Upper lobe of left lung (tissue), 6 donors: ENCODE measurements around the gene KLHL28. TPM values are rescaled to one million over a fixed set of nuclear protein-coding genes. Genes with fewer than 3 reads are reported as not detected.
"Not testable (repeated sequence)": the region's sequence is repeated elsewhere in the genome, so short reads cannot be mapped to it uniquely, and the experiment has no call there.

Experiments
- ATAC-seq, 2 donors: fragments of 200-7000 bp; cut with Tn5 transposase; one replicate each; pipeline ENCODE4 v1.9.1; 2022; ENCODE audit warnings: mild to moderate bottlenecking in 2 of 2, moderate library complexity in 2 of 2; ENCODE audit not compliant: low FRiP score in 2 of 2
- DNase-seq, 2 donors: peaks; one replicate each; pipeline ENCODE4 v3.0.0-alpha.2; 2019 to 2020
- H3K27ac ChIP-seq, 4 donors: fragments of 200-600 bp; sonication (generic); one replicate each; pipeline ENCODE4 v1.5.1; 2016 to 2019
- H3K27me3 ChIP-seq, 4 donors: fragments of 200-600 bp; sonication (generic); one replicate each; pipeline ENCODE4 v1.5.1; 2017 to 2019
- H3K36me3 ChIP-seq, 4 donors: fragments of 200-600 bp; sonication (generic); one replicate each; pipeline ENCODE4 v1.5.1; 2016 to 2019
- H3K4me1 ChIP-seq, 4 donors: fragments of 200-600 bp; sonication (generic); one replicate each; pipeline ENCODE4 v1.5.1; 2018 to 2019
- H3K4me3 ChIP-seq, 4 donors: fragments of 200-600 bp; sonication (generic); one replicate each; pipeline ENCODE4 v1.5.1; 2017 to 2019; ENCODE audit warnings: mild to moderate bottlenecking in 2 of 4, moderate library complexity in 1 of 4
- H3K9me3 ChIP-seq, 4 donors: fragments of 200-600 bp; sonication (generic); one replicate each; pipeline ENCODE4 v1.5.1; 2018 to 2019
- CTCF ChIP-seq, 6 experiments: fragments of 450-650 bp in 4 of 6; fragments of 200-600 bp in 2 of 6; sonication (generic) in 2 of 6; IDR thresholded peaks; one replicate each; pipeline ENCODE4 v1.5.1; 2016 to 2019; ENCODE audit warnings: antibody characterized with exemption in 6 of 6
- EP300 ChIP-seq, 4 donors: sonication (generic); formaldehyde crosslinking; IDR thresholded peaks; one replicate each; pipeline ENCODE4 v1.5.1; 2017; ENCODE audit warnings: antibody characterized with exemption in 4 of 4, control low read depth in 2 of 4
- POLR2A ChIP-seq, 4 donors: fragments of 450-650 bp; IDR thresholded peaks; one replicate each; pipeline ENCODE4 v1.5.1; 2016 to 2017; ENCODE audit warnings: antibody characterized with exemption in 4 of 4, mild to moderate bottlenecking in 2 of 4
- POLR2AphosphoS5 ChIP-seq, 2 donors: sonication (generic); formaldehyde crosslinking; IDR thresholded peaks; one replicate each; pipeline ENCODE4 v1.5.1; 2017; ENCODE audit warnings: antibody characterized with exemption in 2 of 2
- WGBS, 2 donors: methylation state at CpG; one replicate each; pipeline ENCODE4 v1.1.5; 2017 to 2018; 5-methylcytosine and 5-hydroxymethylcytosine counted together
- total RNA-seq, 6 donors: library from RNA; depleted of rRNA in 4 of 6; stranded (reverse); fragments of >200 nt in 4 of 6; gene quantifications; one replicate each; pipeline versions ENCODE4 v1.1.0 to v1.2.1, GENCODE V29; 2016 to 2021
- donor health status: DM: no; HTN: no; CAD: no; lungs with moderate emphysema.
- donor health status: DM: no; HTN: yes; CAD: no; lungs with severe emphysema.

The KLHL28 gene
- total RNA-seq, 6 donors from 2014 or later = 3.7 to 20.0 (median 12.4) TPM

DNA sequence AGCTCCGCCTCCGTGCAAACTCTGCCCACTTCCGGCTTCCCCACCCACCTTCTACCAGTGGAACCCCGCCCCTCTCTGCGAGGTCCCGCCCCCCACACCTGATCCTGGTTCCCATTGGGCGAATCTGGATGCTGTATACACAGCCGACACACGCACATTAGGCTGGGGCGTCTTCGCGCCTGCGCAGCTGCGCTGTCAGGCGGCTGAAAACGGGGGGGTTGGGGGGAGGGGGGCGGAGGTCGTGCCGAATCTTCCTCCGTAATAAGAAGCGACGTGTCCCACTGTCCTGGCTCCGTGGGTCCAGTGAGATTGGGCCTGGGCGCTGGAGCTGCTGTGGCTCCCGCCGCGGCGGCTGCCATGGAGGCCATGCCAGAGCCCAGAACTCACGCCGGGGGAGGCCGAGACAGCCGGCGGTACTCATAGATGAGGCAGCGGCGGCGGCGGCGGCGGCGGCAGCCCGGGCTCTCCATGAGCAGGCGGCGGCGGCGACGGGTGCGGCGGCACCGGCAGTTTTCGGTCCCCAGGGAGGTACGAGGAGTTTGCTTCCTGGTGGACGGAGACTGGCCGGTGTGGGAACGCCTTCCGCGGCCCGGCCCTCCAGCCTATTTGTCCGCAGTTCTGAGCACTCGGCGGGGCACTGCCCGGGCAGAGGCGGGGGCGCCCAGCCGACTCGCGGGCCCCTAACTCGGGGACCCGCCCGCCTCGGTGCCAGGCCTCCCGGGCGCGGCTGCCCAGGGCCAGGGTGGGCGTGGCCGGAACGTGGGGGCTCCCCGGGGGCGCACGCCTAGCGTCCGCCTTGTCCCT is 64.5 kb downstream of the KLHL28 start:
- Histone ChIP-seq H3K27me3 (no peaks in the 10 kb centered on the region), H3K4me1 (peaks cover 2 to 20% (median 12%) of the 10 kb centered on the region in 4 donors), H3K4me3 (peak overlapping the region; percentile 70 to 91 (median 84)), H3K36me3 (peaks cover 0 to 6% (median 0%) of the 10 kb centered on the region in 4 donors), H3K27ac (peak overlapping the region; percentile 97 to 100 (median 98)), H3K9me3 (no peaks in the 10 kb centered on the region)
- DNase-seq = peak; percentile 97 to 99
- TF ChIP-seq POLR2A (IDR thresholded peaks at IDR 0.05) (peak in 3 of 4 donors; percentile 51 to 88 (median 76)), EP300 (IDR thresholded peaks at IDR 0.05) (no peak), POLR2AphosphoS5 (IDR thresholded peaks at IDR 0.05) (peak; percentile 45 to 69)
- peak; percentile 98 to 100 for ATAC-seq
- 1 to 2% methylated on average over 7 to 36 of the region's 81 CpGs for WGBS, 2 donors

- Histone ChIP-seq H3K9me3 (no peaks in the 10 kb centered on the region), H3K27ac (peak overlapping the region; percentile 40 to 100 (median 98)), H3K36me3 (peaks cover 0 to 5% (median 0%) of the 10 kb centered on the region in 4 donors), H3K4me3 (peak overlapping the region in 3 of 4 donors; percentile 70 to 91 (median 88)), H3K4me1 (peaks cover 2 to 20% (median 12%) of the 10 kb centered on the region in 4 donors), H3K27me3 (no peaks in the 10 kb centered on the region)
- no peak for TF ChIP-seq EP300 (IDR thresholded peaks at IDR 0.05)
- no peak for TF ChIP-seq CTCF (IDR thresholded peaks at IDR 0.05)
- TF ChIP-seq POLR2AphosphoS5 (IDR thresholded peaks at IDR 0.05) = no peak
- no peak for TF ChIP-seq POLR2A (IDR thresholded peaks at IDR 0.05)
- no peak for DNase-seq
- WGBS, 2 donors = 88 to 89% methylated on average over 10 of the region's 10 CpGs
- ATAC-seq = no peak
These were observed 65.3 kb downstream of the KLHL28 start for GRCh38 chr14:44896275-44897040.

GRCh38 chr14:44895716-44896115 is 66.0 kb downstream of the KLHL28 start:
- TF ChIP-seq POLR2A (IDR thresholded peaks at IDR 0.05) (no peak), CTCF (IDR thresholded peaks at IDR 0.05) (no peak), EP300 (IDR thresholded peaks at IDR 0.05) (no peak), POLR2AphosphoS5 (IDR thresholded peaks at IDR 0.05) (no peak)
- WGBS, 2 donors = 89 to 91% methylated on average over 2 of the region's 2 CpGs
- H3K9me3 ChIP-seq = no peaks in the 10 kb centered on the region
- H3K36me3 ChIP-seq = no peaks in the 10 kb centered on the region
- H3K27ac ChIP-seq = no peak overlapping the region
- H3K4me3 ChIP-seq = no peak overlapping the region
- no peaks in the 10 kb centered on the region for H3K27me3 ChIP-seq
- ATAC-seq (no peak), DNase-seq (no peak)
- peaks cover 2 to 20% (median 12%) of the 10 kb centered on the region in 4 donors for H3K4me1 ChIP-seq

DNA sequence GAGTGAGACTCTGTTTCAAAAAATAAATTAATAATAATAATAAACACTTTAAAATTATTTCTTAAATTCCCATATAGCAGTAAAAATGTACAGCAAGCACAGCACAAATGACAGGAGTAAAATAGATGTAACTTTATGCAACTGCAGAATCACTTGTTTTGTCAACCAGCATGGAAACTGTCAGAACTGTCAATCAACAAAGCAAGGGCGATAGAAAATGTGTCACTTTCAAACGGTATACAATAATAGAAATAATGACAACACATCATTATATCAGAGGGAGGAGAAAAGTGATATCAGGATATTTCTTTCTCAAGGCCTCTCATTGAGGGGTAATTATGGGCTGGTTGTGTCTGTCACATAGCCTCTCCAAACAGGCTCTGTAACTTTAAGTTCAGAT is 68.2 kb downstream of the KLHL28 start:
- Histone ChIP-seq H3K4me3 (no peak overlapping the region), H3K27ac (no peak overlapping the region), H3K9me3 (no peaks in the 10 kb centered on the region), H3K36me3 (no peaks in the 10 kb centered on the region), H3K4me1 (peaks cover 4 to 11% (median 7%) of the 10 kb centered on the region in 4 donors), H3K27me3 (no peaks in the 10 kb centered on the region)
- WGBS, 2 donors = 81 to 89% methylated on average over 2 of the region's 2 CpGs
- no peak for ATAC-seq
- TF ChIP-seq POLR2A (IDR thresholded peaks at IDR 0.05) = no peak
- TF ChIP-seq CTCF (IDR thresholded peaks at IDR 0.05) = no peak
- no peak for TF ChIP-seq POLR2AphosphoS5 (IDR thresholded peaks at IDR 0.05)
- no peak for TF ChIP-seq EP300 (IDR thresholded peaks at IDR 0.05)
- no peak for DNase-seq

DNA sequence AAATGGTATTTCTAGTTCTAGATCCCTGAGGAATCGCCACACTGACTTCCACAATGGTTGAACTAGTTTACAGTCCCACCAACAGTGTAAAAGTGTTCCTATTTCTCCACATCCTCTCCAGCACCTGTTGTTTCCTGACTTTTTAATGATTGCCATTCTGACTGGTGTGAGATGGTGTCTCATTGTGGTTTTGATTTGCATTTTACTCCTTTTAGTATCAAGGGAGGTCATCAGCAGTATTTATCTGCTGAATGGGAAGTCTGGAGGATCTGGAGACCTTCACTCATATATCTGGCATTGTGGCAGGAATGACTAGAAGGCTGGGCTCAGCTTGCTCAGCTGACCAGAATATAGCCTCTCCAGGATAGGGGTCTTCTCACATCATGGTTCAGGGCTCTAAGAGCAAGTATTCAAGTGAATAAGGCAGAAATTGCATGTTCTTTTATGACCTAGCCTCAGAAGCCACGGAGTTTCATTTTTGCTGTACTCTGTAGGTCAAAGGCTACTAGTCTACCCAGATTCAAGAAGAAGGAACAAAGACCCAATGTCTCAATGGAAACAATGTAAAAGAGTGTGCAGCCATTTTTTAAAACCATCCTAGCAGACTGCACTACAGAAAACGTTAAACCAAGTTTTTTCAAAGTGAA is 69.9 kb downstream of the KLHL28 start:
- not testable (repeated sequence) for H3K36me3 ChIP-seq, H3K4me3 ChIP-seq, DNase-seq, H3K27ac ChIP-seq, H3K4me1 ChIP-seq, ATAC-seq, H3K27me3 ChIP-seq, H3K9me3 ChIP-seq
- WGBS, 2 donors = 68 to 73% methylated on average over 2 of the region's 3 CpGs
